Smooth muscle cell (in vitro differentiated cells): ENCODE measurements around the gene EFNB1. TPM values are rescaled to one million over a fixed set of nuclear protein-coding genes. Genes with fewer than 3 reads are reported as not detected.

Experiments
- DNase-seq: peaks from one replicate; lab custom pipeline; 2025; ENCODE audit not compliant: unreplicated experiment; lab: John Stamatoyannopoulos, UW
- H2AFZ ChIP-seq: fragments of 200-600 bp; sonication (generic); 2 replicates; pipeline ENCODE4 v1.6.0; 2016; ENCODE audit warnings: antibody characterized with exemption, low read depth, mild to moderate bottlenecking
- H3F3A ChIP-seq: fragments of 200-600 bp; sonication (generic); 2 replicates; pipeline ENCODE4 v1.6.0; 2017; ENCODE audit warnings: antibody characterized with exemption, low read depth
- H3K27ac ChIP-seq: fragments of 200-600 bp; sonication (generic); 2 replicates; pipeline ENCODE4 v1.5.1; 2016; ENCODE audit warnings: low read depth, mild to moderate bottlenecking
- H3K27me3 ChIP-seq: fragments of 200-600 bp; sonication (generic); 2 replicates; pipeline ENCODE4 v1.6.1; 2016; ENCODE audit warnings: low read depth, mild to moderate bottlenecking
- H3K36me3 ChIP-seq: fragments of 200-600 bp; sonication (generic); 2 replicates; pipeline ENCODE4 v1.5.1; 2016; ENCODE audit warnings: low read depth
- H3K4me1 ChIP-seq: fragments of 200-600 bp; sonication (generic); 2 replicates; pipeline ENCODE4 v1.5.1; 2016; ENCODE audit warnings: low read depth
- H3K4me2 ChIP-seq: fragments of 200-600 bp; sonication (generic); 2 replicates; pipeline ENCODE4 v1.6.0; 2016; ENCODE audit warnings: mild to moderate bottlenecking
- H3K4me3 ChIP-seq: fragments of 200-600 bp; sonication (generic); 2 replicates; pipeline ENCODE4 v1.5.1; 2016; ENCODE audit warnings: mild to moderate bottlenecking
- H3K79me2 ChIP-seq: fragments of 200-600 bp; sonication (generic); 2 replicates; pipeline ENCODE4 v1.6.0; 2016; ENCODE audit warnings: low read depth, mild to moderate bottlenecking
- H3K9ac ChIP-seq: fragments of 200-600 bp; sonication (generic); 2 replicates; pipeline ENCODE4 v1.6.0; 2016; ENCODE audit warnings: low read depth
- H3K9me3 ChIP-seq: fragments of 200-600 bp; sonication (generic); replicated peaks from 2 replicates; pipeline ENCODE4 v1.5.1; 2016; ENCODE audit warnings: low read depth
- H4K20me1 ChIP-seq: fragments of 200-600 bp; sonication (generic); 2 replicates; pipeline ENCODE4 v1.6.0; 2016; ENCODE audit warnings: low read depth
- CTCF ChIP-seq: fragments of 200-600 bp; sonication (generic); IDR thresholded peaks from 2 replicates; pipeline ENCODE4 v1.5.1; 2017; ENCODE audit warnings: borderline replicate concordance, mild to moderate bottlenecking, antibody characterized with exemption; ENCODE audit not compliant: insufficient read depth, poor library complexity, severe bottlenecking
- WGBS: methylation state at CpG from one replicate; pipeline ENCODE4 v1.1.7; 2016; ENCODE audit warnings: low lambda C conversion rate; 5-methylcytosine and 5-hydroxymethylcytosine counted together
- polyA plus RNA-seq: library from polyadenylated mRNA; unstranded; fragments of >200 nt; fragmentation: Nextera tagmentation; extraction: Ambion mirVana; gene quantifications from 2 replicates; pipeline ENCODE4 v1.2.1, GENCODE V29; 2016
- total RNA-seq: library from RNA; depleted of rRNA; stranded (reverse); fragments of >200 nt; gene quantifications from 2 replicates; pipeline ENCODE4 v1.2.3, GENCODE V29; 2014

The EFNB1 gene
- total and polyA plus RNA-seq, 2 experiments from 2014 or later = 41.4 to 58.3 TPM

GRCh38 chrX:68824152-68824433 lies 4.7 kb upstream of the EFNB1 start:
- no peaks in the 10 kb centered on the region for H3K36me3 ChIP-seq
- no peak overlapping the region for H3K27ac ChIP-seq
- H3K4me1 ChIP-seq = no peaks in the 10 kb centered on the region
- H4K20me1 ChIP-seq = peaks cover 2% of the 10 kb centered on the region
- H3K79me2 ChIP-seq = peaks cover 3% of the 10 kb centered on the region
- TF ChIP-seq CTCF = no peak
- H2AFZ ChIP-seq = no peak overlapping the region
- no peaks in the 10 kb centered on the region for H3F3A ChIP-seq
- no peaks in the 10 kb centered on the region for H3K27me3 ChIP-seq
- H3K9ac ChIP-seq = no peak overlapping the region
- H3K4me2 ChIP-seq = no peak overlapping the region
- DNase-seq = no peak
- H3K9me3 ChIP-seq = no peaks in the 10 kb centered on the region
- H3K4me3 ChIP-seq = no peak overlapping the region

GRCh38 chrX:68824565-68825125 lies 4.2 kb upstream of the EFNB1 start:
- Histone ChIP-seq H3K27ac (no peak overlapping the region), H3K4me2 (no peak overlapping the region), H3K4me3 (no peak overlapping the region), H2AFZ (no peak overlapping the region), H3K27me3 (no peaks in the 10 kb centered on the region), H3K79me2 (peaks cover 8% of the 10 kb centered on the region), H3F3A (no peaks in the 10 kb centered on the region), H4K20me1 (peaks cover 8% of the 10 kb centered on the region), H3K36me3 (no peaks in the 10 kb centered on the region), H3K9me3 (no peaks in the 10 kb centered on the region), H3K4me1 (no peaks in the 10 kb centered on the region), H3K9ac (no peak overlapping the region)
- 45% methylated on average over 5 of the region's 5 CpGs for WGBS
- DNase-seq = no peak
- no peak for TF ChIP-seq CTCF

- H3K4me1 ChIP-seq = no peaks in the 10 kb centered on the region
- peaks cover 15% of the 10 kb centered on the region for H4K20me1 ChIP-seq
- no peak for TF ChIP-seq CTCF
- no peaks in the 10 kb centered on the region for H3K27me3 ChIP-seq
- H3K36me3 ChIP-seq = no peaks in the 10 kb centered on the region
- WGBS = 72% methylated on average over 10 of the region's 10 CpGs
- no peak overlapping the region for H2AFZ ChIP-seq
- DNase-seq = no peak
- no peak overlapping the region for H3K9ac ChIP-seq
- H3K9me3 ChIP-seq = no peaks in the 10 kb centered on the region
- H3K79me2 ChIP-seq = peaks cover 25% of the 10 kb centered on the region
- no peak overlapping the region for H3K4me3 ChIP-seq
- no peak overlapping the region for H3K4me2 ChIP-seq
- H3K27ac ChIP-seq = no peak overlapping the region
- no peaks in the 10 kb centered on the region for H3F3A ChIP-seq
Observed at GRCh38 chrX:68826113-68826980, 2.5 kb upstream of the EFNB1 start.

- Histone ChIP-seq H3K4me3 (no peak overlapping the region), H3K9ac (no peak overlapping the region), H2AFZ (no peak overlapping the region), H3K27me3 (no peaks in the 10 kb centered on the region), H3K79me2 (peaks cover 32% of the 10 kb centered on the region), H3K27ac (no peak overlapping the region), H3K4me2 (no peak overlapping the region), H3K9me3 (no peaks in the 10 kb centered on the region), H3K4me1 (no peaks in the 10 kb centered on the region), H4K20me1 (peaks cover 23% of the 10 kb centered on the region), H3K36me3 (no peaks in the 10 kb centered on the region), H3F3A (no peaks in the 10 kb centered on the region)
- no peak for TF ChIP-seq CTCF
- DNase-seq = no peak
Observed at GRCh38 chrX:68827256-68827655, 1.6 kb upstream of the EFNB1 start.
